Activated CD8-positive, alpha-beta memory T cell treated with anti-CD3 and anti-CD28 coated beads, Interleukin-2, amount 50 U/mL, for 24 hours (primary cell): ENCODE results near the gene FGF11.
"Not testable (repeated sequence)": the region's sequence is repeated elsewhere in the genome, so short reads cannot be mapped to it uniquely, and the experiment has no call there.

Source experiments
- DNase-seq: peaks from one replicate; pipeline ENCODE4 v3.0.0-alpha.2; 2020; ENCODE audit errors: extremely low read depth

The FGF11 gene

DNA sequence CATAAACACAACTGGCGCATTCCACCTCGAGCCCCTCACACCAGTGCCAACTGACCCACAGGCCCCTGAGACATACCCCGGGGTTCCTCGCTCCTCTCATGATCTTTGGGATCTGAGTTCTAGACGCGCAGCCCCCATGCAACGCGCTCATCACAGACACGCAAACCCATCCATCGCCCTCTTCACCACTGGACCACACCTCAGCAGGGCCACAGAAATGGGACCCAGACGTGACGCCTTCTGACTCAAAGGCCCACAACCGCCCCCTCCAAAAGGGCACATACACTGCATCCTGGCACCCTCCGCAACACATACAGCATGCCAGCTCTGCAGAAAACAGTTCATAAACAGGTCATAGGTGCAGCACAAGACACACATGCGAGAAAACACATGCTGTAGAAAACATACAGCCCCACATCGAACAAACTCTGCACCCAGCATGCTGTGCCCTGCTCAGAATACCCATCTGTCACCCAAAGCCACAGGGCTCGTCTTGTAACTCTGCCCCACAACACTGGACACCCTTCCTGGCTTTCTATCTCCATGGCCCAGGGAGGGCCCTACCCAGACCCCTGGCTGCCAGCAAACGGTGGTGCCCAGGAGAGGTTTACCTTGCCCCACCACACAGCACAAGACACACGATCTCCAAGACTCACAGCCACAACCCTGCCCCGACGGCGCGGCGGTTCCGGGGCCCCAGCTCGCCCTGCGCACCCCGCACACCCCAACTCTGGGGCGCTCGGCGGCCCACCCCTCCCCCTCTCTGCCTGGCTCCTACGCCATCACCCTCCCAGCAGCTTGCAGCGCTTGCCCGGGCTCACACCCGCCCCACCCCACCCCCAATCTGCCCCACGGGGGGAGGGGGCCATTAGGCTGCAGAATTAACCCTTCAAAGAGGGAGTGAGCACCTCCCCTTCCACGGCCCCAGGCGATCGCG, 39.2 kb downstream of the FGF11 start:
- DNase-seq, result no peak

- no peak for DNase-seq
Measured at GRCh38 chr17:7479213-7480088, 40.1 kb downstream of the FGF11 start, which contains the start of gene ZBTB4. ZBTB4 (minus strand) TSS chr17:7479631; CDS start chr17:7466801, 12,830 bp downstream.

DNA sequence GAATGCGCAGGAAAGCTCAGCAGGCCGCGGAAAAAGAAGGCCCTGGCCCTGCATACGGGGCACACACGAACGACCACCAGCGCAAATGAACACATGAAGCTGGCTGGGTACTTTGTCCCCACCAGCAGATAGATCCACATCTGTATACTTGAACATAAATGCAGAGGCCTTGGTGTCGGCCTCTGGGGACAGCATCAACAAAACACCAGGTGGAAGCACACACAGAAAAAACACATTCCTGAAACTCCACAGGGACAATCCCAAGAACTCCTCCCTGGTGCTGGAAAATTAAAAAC, 40.7 kb downstream of the FGF11 start:
- DNase-seq, result no peak

DNA sequence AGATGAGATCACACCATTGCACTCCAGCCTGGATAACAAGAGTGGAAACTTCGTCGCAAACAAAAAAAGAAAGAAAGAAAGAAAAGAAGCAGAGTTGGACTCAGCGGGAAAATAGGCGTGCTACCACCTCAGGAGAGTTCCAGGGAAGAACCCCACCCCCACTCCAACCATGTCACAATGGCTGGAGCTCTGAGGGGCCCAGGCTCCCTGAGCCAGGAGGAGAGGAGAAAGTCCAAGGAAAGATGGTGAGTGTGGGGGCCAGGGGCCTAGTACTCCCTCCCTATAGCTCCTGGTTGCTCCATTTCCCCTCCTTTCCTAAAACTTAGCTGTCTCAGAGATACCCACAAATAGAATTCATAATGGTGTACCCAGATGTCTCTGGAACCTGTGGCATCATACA, 42.0 kb downstream of the FGF11 start, which contains the start of gene SLC35G6:
SLC35G6 (plus strand) TSS at position 172 of the 400 bp plus-strand sequence; CDS start at position 243, 71 bp downstream.
- DNase-seq, result not testable (repeated sequence)

DNA sequence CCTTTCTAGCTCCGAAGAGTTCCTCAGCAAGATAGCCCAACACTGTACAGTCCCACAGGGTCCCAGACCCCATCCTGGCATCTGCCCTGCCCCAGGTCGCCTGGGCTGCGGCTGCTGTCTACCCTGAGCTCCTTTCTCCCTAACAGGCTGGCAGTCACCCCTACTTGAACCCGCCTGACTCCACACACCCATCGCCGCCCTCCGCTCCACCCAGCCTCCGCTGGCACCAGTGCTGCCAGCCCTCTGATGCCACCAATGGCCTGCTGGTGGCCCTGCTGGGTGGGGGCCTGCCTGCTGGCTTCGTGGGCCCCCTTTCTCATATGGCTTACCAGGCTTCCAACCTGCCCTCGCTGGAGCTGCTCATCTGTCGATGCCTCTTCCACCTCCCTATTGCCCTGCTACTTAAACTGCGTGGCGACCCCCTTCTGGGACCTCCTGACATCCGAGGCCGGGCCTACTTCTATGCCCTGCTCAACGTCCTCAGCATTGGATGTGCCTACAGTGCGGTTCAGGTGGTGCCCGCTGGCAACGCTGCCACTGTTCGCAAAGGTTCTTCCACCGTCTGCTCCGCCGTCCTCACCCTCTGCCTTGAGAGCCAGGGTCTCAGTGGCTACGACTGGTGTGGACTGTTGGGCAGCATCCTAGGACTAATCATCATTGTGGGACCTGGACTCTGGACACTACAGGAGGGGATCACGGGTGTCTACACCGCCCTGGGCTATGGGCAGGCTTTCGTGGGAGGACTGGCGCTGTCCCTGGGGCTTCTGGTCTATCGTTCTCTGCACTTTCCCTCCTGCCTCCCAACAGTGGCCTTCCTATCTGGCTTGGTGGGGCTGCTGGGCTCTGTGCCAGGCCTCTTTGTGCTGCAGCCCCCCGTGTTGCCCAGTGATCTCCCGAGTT, 42.8 kb downstream of the FGF11 start:
- DNase-seq, result not testable (repeated sequence)

- DNase-seq, result not testable (repeated sequence)
Measured at GRCh38 chr17:7482742-7483088, 43.4 kb downstream of the FGF11 start.

- peak; percentile 79 for DNase-seq
Measured at GRCh38 chr17:7483255-7484066, 44.1 kb downstream of the FGF11 start.

DNA sequence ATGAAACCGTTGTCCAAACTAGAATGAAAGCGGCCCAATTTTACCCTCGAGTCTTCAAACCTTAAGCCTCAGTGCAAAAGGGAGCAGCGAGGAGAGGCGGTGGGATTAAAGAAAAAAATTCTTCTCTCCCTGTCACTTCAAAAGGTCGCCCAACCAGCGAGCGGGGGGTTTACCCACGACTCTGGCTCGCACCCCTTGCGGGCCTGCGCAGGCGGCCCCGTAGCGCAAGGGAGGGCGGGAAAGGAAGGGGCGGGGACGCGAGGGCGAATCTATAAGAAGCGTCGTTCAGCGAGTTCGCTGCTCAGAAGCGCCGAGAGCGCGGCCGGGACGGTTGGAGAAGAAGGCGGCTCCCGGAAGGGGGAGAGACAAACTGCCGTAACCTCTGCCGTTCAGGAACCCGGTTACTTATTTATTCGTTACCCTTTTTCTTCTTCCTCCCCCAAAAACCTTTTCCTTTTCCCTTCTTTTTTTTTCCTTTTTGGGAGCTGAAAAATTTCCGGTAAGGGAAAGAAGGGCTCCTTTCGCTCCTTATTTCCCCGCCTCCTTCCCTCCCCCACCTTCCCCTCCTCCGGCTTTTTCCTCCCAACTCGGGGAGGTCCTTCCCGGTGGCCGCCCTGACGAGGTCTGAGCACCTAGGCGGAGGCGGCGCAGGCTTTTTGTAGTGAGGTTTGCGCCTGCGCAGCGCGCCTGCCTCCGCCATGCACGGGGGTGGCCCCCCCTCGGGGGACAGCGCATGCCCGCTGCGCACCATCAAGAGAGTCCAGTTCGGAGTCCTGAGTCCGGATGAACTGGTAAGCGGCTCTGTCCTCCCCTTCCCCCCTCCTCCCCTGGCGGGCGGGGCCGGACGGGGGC, 45.0 kb downstream of the FGF11 start, which contains the start of gene POLR2A:
POLR2A (plus strand) TSS at position 300 of the 852 bp plus-strand sequence.
- DNase-seq, result peak; percentile 90

GRCh38 chr17:7484919-7485377, 45.6 kb downstream of the FGF11 start:
- DNase-seq, result no peak

DNA sequence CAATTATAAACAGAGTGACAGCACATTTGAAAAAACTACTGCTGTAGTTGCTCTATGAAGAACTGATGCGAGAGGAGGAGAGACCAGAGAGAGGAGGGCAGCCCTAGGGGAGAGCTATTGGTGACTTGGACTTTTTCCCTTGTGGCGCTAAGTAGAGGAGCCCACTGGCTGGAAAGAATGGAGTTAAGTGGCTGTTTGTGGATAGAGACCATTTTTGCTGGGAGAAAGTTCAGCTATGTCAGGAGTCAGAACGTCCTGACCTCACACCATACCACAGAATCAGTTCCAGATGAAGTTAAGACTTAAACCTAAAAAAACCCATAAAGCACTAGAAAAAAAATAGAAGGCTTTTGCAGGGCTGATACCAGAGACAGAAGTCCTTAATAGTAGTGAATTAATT, 46.9 kb downstream of the FGF11 start:
- no peak for DNase-seq

- DNase-seq, result no peak
Measured at GRCh38 chr17:7490144-7490543, 50.8 kb downstream of the FGF11 start.

DNA sequence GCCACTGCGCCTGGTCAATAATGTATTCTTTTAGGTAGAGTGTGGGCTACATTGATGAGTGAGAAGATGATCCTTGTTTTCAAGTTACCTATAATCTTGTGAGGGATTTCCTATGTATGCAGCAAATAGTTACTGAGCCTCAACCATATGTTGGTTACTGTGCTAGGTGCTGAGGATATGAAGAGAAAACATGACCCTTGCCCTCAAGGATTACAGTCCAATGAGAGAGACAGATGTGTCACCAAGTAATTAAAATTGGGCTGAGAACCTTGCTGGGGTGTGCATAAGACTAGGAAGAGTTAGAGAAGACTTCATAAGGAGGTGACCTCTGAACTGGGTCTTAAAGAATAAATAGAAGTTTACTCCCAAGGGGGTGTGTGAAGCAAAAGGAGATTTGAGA, 52.3 kb downstream of the FGF11 start:
- DNase-seq, result no peak

DNA sequence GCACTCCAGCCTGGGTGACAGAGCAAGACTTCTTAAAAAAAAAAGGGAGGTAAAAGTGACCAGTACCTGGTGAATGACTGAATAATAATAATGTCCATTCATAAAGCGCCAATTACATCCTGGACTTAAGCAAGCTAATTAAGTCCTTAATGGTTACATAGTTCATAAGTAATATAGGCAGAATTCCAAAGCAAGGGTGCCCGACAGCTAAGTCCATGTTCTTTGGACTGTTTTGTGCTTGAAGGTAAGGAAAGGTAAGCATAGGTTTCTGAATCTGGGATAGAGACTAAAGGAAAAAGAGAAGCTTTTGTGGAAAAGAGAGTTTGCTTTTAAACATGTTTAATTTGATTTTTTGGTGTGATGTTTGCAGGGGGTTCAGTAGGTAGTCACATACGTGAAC, 54.6 kb downstream of the FGF11 start:
- no peak for DNase-seq
